ENCODE results near the gene PSMG2. TPM values are rescaled to one million over a fixed set of nuclear protein-coding genes. Genes with fewer than 3 reads are reported as not detected.

The PSMG2 gene, protein sequence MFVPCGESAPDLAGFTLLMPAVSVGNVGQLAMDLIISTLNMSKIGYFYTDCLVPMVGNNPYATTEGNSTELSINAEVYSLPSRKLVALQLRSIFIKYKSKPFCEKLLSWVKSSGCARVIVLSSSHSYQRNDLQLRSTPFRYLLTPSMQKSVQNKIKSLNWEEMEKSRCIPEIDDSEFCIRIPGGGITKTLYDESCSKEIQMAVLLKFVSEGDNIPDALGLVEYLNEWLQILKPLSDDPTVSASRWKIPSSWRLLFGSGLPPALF
- total RNA-seq = 102 and 113 TPM in 2 replicates

- intact Hi-C loops (cut with micrococcal nuclease) = loop anchor here (1.0 to 10.0 kb wide), 6 partner anchors 182 to 432 kb away; partner anchors contain the start of genes AFG3L2, CEP192, PTPN2 and SEH1L
These were observed at the start of gene PSMG2, which contains the start of gene CEP76 for GRCh38 chr18:12702221-12703095. Gene PSMG2, plus strand, starts transcription at chr18:12703042. Its CDS starts 66 bp downstream, at chr18:12703108. Gene CEP76, minus strand, starts transcription at chr18:12702723. Its CDS starts 175 bp downstream, at chr18:12702548.

DNA sequence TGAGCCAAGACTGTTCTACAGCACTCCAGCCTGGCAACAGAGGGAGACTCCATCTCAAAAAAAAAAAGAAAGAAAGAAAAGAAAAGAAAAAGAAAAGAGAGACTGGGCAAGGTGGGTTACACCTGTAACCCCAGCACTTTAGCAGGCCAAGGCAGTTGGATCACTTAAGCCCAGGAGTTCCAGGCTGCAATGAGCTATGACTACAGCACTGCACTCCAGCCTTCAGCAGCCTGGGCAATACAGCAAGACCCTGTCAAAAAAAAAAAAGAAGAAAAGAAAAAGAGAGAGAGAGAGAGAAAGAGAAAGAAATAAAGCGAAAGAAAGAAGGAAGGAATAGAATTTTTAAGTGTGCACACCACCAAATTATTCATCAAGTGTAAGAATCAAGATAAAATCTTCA is 47.9 kb upstream of the PSMG2 start:
- intact Hi-C loops (cut with micrococcal nuclease) = loop anchor here (5.0 kb wide), 2 partner anchors 58 to 248 kb away; partner anchors contain the start of gene PRELID3A

DNA sequence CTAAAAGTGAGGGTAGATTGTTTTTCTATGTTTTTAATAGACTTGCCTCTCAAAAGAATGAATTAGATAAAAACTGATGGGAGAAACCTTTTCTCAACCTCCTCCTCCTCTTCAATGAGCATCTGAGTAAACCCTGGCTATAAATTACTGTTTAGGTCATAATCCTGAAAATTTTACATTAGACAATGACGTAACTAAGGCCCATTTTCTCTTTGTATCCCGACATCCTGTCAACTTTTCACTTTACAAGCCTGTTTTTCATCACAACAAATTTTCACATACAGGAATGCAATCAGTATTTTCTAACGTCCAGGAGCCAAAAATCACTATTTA is 46.3 kb upstream of the PSMG2 start:
- intact Hi-C loops (cut with micrococcal nuclease) = loop anchor here (5.0 kb wide), 1 partner anchor 249 kb away; the partner anchor contains the start of gene PRELID3A

DNA sequence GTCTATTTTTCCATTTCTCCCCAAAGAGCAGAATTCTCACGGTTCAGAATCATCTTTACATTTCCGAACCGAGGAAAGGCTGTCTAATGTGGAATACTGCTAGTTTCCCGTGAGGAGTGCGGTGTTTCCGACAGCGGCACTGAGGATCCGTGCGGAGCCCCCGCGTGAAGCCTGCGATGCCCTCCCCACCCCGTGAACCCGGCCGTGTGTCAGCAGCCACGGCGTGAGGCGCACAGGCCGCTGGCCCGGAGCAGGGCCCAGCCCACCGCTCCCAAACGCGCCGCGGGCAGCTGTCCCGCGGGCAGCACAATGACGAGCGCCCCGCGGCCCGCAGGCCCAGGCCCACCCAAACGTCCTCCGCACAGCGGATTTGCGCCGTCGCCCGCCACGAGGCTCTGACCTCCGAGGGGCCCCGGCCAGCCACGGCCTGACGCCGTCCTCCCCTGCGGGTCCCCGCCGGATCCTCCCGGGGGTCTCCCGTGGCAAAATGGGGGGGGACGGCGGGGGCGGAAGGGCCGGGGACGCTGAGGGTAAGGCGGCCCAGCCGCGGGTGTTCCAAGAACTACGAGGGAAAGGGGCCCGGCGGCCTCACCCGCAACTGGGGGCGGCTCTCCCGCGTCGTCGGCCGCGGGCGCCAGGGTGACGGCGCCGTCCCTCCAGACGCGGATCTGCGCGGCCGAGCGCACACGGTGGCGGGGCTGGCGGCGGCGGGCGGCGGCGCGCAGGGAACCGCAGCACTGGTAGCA is 45.7 kb upstream of the PSMG2 start:
- intact Hi-C loops (cut with micrococcal nuclease) = loop anchor here (1.0 to 5.0 kb wide), 2 partner anchors 250 to 280 kb away; partner anchors contain the start of genes AFG3L2 and PRELID3A

DNA sequence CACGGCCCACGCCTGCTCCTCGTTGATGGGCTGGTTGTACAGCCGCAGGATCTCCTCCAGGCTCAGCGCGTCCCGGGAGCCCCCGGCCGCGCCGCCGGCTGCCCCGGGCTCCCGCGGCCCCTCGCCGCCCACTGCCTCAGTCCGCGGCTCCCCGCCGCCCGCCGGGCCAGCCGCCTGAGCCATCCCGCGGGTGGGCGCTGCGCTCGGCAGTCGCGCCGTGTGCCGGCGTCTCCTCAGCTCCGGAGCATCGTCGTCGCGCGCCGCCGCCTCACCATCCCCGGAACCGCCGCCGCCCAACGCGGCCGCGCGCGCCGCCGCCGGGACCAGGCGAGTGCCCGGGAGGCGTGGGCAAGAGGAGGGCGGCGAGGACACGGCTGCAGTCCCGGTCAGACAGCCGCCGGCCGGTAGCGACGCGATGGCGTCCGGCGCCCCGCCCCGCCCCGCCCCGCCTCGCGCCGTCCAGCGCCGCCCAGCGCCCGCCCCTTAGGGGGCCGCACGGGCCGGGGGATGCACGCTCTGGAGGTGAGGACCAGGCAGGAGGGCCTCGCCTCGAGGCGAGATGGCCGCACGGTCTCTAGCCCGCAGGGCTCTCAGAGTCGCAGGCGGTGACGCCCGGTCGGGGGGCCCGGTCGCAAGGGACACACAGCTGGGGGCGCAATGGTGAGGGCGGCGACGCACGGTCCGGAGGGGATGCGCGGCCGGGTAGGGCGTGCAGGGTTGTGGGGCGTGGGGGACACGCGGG is 45.0 kb upstream of the PSMG2 start, which contains the start of gene SPIRE1:
Gene SPIRE1, minus strand, starts transcription at position 424 of the 742 bp plus-strand sequence. Its CDS starts 241 bp downstream, at position 183.
- intact Hi-C loops (cut with micrococcal nuclease) = loop anchor here (1.0 to 5.0 kb wide), 3 partner anchors 117 to 281 kb away; partner anchors contain the start of genes AFG3L2 and PRELID3A

- intact Hi-C loops (cut with micrococcal nuclease) = loop anchor here (1.0 to 5.0 kb wide), 3 partner anchors 118 to 267 kb away; partner anchors contain the start of gene PRELID3A
These were observed 44.3 kb upstream of the PSMG2 start for GRCh38 chr18:12658426-12659138.

- intact Hi-C loops (cut with micrococcal nuclease) = loop anchor here (1.0 to 5.0 kb wide), 4 partner anchors 119 to 332 kb away; partner anchors contain the start of gene PRELID3A
These were observed 42.8 kb upstream of the PSMG2 start for GRCh38 chr18:12659904-12660605.

DNA sequence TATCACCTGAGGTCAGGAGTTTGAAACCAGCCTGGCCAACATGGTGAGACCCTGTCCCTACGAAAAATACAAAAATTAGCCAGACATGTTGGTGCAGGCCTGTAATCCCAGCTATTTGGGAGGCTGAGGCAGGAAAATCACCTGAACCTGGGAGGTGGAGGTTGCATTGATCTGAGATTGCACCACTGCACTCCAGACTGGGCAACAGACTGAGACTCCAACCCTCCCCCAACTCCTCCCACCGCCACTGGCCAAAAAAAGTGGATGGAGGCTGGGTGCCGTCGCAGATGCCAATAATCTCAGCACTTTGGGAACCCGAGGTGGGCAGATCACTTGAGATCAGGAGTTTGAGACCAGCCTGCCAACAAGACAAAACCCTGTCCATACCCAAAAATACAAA is 34.8 kb upstream of the PSMG2 start:
- intact Hi-C loops (cut with micrococcal nuclease) = no loop called here

DNA sequence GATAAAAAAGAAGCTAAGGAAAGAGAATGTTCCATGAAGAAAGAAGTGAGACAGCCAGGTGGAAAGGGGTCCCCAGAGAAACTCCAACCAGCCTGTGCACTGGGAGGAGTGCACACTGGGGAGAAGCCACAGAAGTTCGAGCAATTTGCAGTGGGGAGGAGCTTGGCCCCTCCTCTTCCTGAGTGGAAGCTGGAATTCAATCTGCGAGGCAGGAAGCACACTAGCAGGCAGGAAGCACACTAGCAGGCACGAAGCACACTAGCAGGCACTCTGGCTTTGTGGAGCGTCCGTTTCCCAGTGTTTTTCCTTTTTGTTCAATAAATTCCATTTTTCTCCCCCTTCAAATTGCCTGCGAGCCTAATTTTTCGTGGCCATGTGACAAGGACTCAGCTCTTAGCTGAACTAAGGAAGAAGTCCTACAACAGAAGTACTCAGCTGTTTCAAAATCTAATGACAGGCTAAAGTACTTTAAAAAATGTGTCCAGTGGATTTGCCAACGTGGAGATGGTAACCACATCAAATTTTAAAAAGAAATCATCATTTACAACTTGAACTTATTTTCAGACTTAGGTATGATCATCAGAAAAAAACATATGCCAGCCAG is 23.6 kb upstream of the PSMG2 start:
- intact Hi-C loops (cut with micrococcal nuclease) = no loop called here

DNA sequence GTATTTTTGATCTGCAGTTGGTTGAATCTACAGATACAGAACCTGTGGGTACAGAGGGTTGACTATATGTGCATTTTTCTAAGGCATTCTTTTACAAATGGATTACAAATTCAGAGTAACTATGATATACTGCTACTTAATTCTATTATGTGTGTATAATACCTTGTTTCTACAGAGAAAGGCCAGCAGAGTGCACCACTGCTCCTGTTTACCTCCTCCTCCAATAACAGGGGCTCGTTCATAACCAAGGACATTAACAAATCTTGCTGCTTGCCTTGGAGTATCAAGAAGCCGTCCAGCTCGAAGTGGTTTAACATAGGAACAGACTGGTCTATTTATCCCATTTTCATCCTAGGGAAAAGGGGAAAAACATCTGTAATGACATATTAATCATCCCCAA is 16.7 kb upstream of the PSMG2 start:
- intact Hi-C loops (cut with micrococcal nuclease) = no loop called here

- intact Hi-C loops (cut with micrococcal nuclease) = no loop called here
These were observed 13.5 kb upstream of the PSMG2 start for GRCh38 chr18:12689256-12689850.

DNA sequence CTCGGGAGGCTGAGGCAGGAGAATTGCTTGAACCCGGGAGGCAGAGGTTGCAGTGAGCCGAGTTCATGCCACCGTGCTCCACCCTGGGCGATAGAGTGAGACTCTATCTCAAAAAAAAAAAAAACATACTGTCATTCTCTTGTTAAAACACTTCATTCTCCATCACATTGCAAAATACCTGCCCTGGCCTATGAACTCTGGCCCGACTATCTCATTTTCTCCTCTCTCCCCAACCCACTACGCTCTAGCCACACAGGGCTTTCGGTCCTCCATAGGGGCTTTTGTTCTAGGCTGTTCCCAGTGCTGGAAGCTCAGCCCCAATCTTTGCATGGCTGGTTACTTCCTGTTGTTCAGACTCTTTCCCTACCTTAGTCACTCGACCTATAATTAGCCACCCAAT is 10.6 kb upstream of the PSMG2 start:
- intact Hi-C loops (cut with micrococcal nuclease) = no loop called here

DNA sequence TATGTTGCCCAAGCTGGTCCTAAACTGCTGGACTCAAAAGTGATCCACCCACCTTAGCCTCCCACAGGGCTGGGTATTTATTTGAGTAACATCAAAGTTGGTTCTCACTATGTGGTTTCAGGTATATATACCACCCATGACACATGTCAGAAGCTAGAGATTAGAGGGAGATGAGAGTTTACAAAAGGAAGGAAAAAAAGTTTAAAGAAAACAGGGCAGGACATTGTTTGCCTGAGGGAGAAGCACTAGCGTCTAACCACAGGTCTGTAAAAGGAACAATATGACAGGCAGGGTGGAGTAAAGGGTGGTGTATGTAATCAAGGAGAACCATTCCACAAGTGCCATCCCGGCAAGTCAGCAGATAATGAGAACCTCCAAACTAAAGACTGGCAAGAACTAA is 8.8 kb upstream of the PSMG2 start:
- intact Hi-C loops (cut with micrococcal nuclease) = no loop called here

GRCh38 chr18:12699747-12700146 is 3.1 kb upstream of the PSMG2 start:
- intact Hi-C loops (cut with micrococcal nuclease) = loop anchor here (5.0 to 10.0 kb wide), 2 partner anchors 307 to 435 kb away; no protein-coding TSS in a partner anchor

GRCh38 chr18:12701161-12701560 is 1.7 kb upstream of the PSMG2 start:
- intact Hi-C loops (cut with micrococcal nuclease) = loop anchor here (5.0 to 10.0 kb wide), 2 partner anchors 309 to 434 kb away; no protein-coding TSS in a partner anchor

DNA sequence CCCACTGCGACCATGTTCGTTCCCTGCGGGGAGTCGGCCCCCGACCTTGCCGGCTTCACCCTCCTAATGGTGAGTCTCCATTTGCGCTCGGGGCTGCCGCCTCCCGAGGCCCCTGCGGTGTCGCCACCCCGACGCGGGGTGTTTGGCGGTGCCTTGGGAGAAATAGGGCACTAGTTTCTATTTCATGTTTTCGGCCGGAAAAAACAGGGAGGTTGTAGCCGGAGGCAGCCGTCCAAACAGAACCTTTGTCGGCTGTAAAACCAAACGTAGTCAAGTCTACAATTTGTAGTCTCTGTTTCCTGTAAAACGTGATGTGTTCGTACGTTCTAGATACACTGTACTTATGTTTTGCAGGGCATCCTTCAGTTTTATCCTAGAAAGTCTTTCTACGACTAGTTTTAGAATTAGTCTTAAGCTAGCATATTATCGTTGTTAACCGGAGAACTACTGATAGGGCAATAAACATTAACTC is 290 bp downstream of the PSMG2 start:
- intact Hi-C loops (cut with micrococcal nuclease) = loop anchor here (1.0 to 10.0 kb wide), 4 partner anchors 288 to 432 kb away; partner anchors contain the start of genes AFG3L2 and CEP192

DNA sequence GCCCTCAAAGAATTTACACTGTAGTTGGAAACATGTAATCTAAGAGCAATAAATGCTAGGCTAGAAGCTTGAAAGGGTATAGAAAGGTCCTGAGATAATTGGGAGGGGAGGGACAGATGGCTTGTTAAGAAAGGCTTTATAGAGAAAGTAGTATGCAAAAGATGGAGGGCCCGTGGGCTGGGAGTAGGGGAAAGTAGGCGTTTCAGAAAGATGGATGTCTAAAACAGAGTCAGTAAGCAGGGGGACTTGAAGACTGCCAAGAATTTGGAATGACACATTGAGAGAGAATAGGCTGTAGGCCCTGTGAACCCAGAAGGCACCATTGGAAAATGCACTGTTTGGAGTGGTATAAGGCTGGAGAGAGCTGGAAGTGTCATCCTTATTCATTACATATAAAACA is 822 bp downstream of the PSMG2 start:
- intact Hi-C loops (cut with micrococcal nuclease) = loop anchor here (1.0 to 10.0 kb wide), 4 partner anchors 287 to 431 kb away; partner anchors contain the start of genes AFG3L2 and CEP192

GRCh38 chr18:12711446-12711845 is 8.6 kb downstream of the PSMG2 start:
- intact Hi-C loops (cut with micrococcal nuclease) = no loop called here
